Lung microvascular endothelial cell (primary cell): ENCODE measurements around the gene UGT2B17. TPM values are rescaled to one million over a fixed set of nuclear protein-coding genes. Genes with fewer than 3 reads are reported as not detected.

Experiments
- total RNA-seq: library from RNA; depleted of rRNA; stranded (reverse); fragments of >200 nt; gene quantifications from 2 replicates; pipeline ENCODE4 v1.2.1, GENCODE V29; 2014

UGT2B17 gene
- total RNA-seq, 1 donor from 2014 or later = not detected

Other genes with a start within 250 kb of the UGT2B17 start
- 16.6 and 28.8 TPM in 2 replicates for gene YTHDC1, start 226.2 kb downstream of the UGT2B17 start, total RNA-seq
- not detected in 2 replicates for gene TMPRSS11E, start 128.9 kb downstream of the UGT2B17 start, total RNA-seq
- gene UGT2B15, start 94.3 kb upstream of the UGT2B17 start, total RNA-seq = not detected in 2 replicates
- gene UGT2B10, start 239.7 kb upstream of the UGT2B17 start, total RNA-seq = not detected in 2 replicates